Cardiac muscle cell (in vitro differentiated cells and primary cell): Measurements from ENCODE around the gene BBX. TPM values are rescaled to one million over a fixed set of nuclear protein-coding genes. Genes with fewer than 3 reads are reported as not detected.

Experiments used
- DNase-seq, 2 donors: peaks; one replicate each; pipeline versions ENCODE4 v3.0.0 to v3.0.0-alpha.2; 2010 to 2017; ENCODE audit warnings: low read depth in 1 of 2, low spot score in 1 of 2
- H3K27ac ChIP-seq: fragments of 200-600 bp; sonication (generic); 2 replicates; pipeline ENCODE4 v1.5.1; 2016
- H3K27me3 ChIP-seq: fragments of 200-600 bp; sonication (generic); 2 replicates; pipeline ENCODE4 v1.6.0; 2016; ENCODE audit warnings: control low read depth
- H3K36me3 ChIP-seq: fragments of 200-600 bp; sonication (generic); 2 replicates; pipeline ENCODE4 v1.5.1; 2016; ENCODE audit warnings: control low read depth
- H3K4me1 ChIP-seq: fragments of 200-600 bp; sonication (generic); 2 replicates; pipeline ENCODE4 v1.8.1; 2017; ENCODE audit warnings: low read depth, mild to moderate bottlenecking, mixed run types
- H3K4me3 ChIP-seq: fragments of 200-600 bp; sonication (generic); 2 replicates; pipeline ENCODE4 v1.5.1; 2016; ENCODE audit warnings: mild to moderate bottlenecking
- H3K9me3 ChIP-seq: fragments of 200-600 bp; sonication (generic); 2 replicates; pipeline ENCODE4 v1.5.1; 2017; ENCODE audit warnings: low read depth, mild to moderate bottlenecking, control low read depth
- CTCF ChIP-seq: IDR thresholded peaks from 2 replicates; pipeline ENCODE4 v1.5.1; 2012; ENCODE audit warnings: low read depth, mild to moderate bottlenecking, low read length
- polyA plus RNA-seq: library from polyadenylated mRNA; unstranded; fragments of >200 nt; fragmentation: Nextera tagmentation; extraction: Ambion mirVana; gene quantifications from 2 replicates; pipeline ENCODE4 v1.2.1, GENCODE V29; 2016
- total RNA-seq: library from RNA; depleted of rRNA; stranded (reverse); fragments of >200 nt; gene quantifications from 2 replicates; pipeline ENCODE4 v1.2.3, GENCODE V29; 2016

The BBX gene
- total and polyA plus RNA-seq, 2 experiments from 2014 or later = 77.5 to 96.2 TPM

DNA sequence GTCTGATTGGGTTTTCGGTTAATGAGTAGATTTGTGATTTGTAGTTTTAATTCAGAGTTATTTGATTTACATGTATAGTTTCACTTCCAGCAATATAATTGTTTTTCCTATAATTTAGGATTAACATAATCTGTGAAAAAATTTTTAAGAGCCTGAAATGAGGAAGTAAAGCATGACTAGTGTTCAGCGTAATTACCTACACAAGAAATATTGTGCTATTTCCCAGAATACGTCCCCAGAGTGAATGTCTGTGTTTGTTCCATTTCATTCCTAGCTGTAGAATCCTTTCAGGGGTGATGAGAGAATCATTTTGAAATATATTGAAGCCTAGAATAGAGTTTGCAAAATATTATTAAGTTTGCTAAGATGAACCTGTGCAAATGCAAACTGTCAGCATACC, 247.1 kb downstream of the BBX start:
- TF ChIP-seq CTCF = no peak
- peaks cover 9% of the 10 kb centered on the region for H3K36me3 ChIP-seq
- H3K9me3 ChIP-seq = no peaks in the 10 kb centered on the region

DNA sequence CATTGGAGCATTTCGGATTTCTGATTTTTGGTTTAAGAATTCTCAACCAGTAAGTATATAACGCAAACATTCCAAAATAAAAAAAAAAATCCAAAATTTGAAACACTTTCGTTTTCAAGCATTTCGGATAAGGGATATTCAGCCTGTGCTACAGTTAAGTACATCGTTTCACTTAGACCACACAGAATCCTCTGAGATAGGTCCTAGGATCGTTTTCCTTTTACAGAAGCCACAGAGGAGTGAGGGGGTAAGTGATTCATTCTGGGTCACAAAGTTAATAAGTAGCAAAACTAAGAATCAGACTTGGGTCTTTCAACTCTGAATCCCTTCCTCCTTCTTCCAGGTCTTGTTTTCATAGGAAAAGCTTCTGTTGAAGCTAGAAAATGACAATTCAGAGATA, 249.3 kb downstream of the BBX start:
- Histone ChIP-seq H3K4me3 (no peak overlapping the region), H3K27ac (no peak overlapping the region), H3K36me3 (peaks cover 16% of the 10 kb centered on the region), H3K4me1 (no peaks in the 10 kb centered on the region), H3K9me3 (no peaks in the 10 kb centered on the region), H3K27me3 (no peaks in the 10 kb centered on the region)
- TF ChIP-seq CTCF = no peak
- DNase-seq = no peak

More for the DNA sequence above, 247.1 kb downstream of the BBX start:
- Histone ChIP-seq H3K4me1 (no peaks in the 10 kb centered on the region), H3K4me3 (no peak overlapping the region), H3K27ac (no peak overlapping the region), H3K27me3 (no peaks in the 10 kb centered on the region)
- DNase-seq = no peak

DNA sequence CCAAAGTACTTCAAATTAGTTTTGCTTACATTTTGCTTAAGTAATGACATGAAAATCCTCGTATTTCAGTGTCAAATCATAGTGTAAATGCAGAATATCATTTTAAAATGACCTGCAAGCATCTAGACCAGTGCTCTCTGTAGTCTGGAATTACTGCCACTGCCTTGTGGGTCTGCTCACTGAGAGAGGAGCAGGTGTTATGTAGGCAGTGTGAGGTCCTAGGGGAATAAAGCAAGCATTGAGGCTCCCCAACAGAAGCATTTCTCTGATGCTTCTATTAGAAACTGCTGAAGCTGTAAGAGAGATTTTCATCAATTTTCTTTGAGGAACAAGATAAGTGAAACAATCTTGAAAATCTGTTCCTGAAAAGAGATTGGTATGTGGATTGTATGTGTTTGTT, 253.2 kb downstream of the BBX start:
- no peak overlapping the region for H3K4me3 ChIP-seq
- no peaks in the 10 kb centered on the region for H3K4me1 ChIP-seq
- TF ChIP-seq CTCF = no peak
- no peak overlapping the region for H3K27ac ChIP-seq
- no peaks in the 10 kb centered on the region for H3K9me3 ChIP-seq
- peaks cover 25% of the 10 kb centered on the region for H3K36me3 ChIP-seq
- no peaks in the 10 kb centered on the region for H3K27me3 ChIP-seq
- DNase-seq = no peak

DNA sequence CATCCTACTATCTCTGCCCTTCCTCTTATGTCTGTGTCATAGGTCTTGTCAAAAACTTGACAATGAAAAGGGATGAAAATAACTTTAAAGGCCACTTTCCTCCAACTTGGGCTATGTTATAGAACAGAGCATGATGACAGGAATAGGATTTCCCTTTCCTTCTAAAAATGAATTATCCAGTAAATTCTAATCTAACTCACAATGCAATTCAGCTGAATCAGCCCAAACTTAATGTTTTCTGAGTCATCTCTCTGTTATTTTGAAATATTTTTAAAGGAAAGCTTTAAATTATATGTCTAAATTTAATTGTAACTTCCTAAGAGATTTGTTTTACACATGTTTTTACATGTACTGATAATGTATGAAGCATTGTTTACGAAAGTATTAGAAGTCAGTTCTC, 258.5 kb downstream of the BBX start:
- H3K27ac ChIP-seq = no peak overlapping the region
- H3K27me3 ChIP-seq = no peaks in the 10 kb centered on the region
- no peaks in the 10 kb centered on the region for H3K4me1 ChIP-seq
- no peak overlapping the region for H3K4me3 ChIP-seq
- peaks cover 20% of the 10 kb centered on the region for H3K36me3 ChIP-seq
- no peaks in the 10 kb centered on the region for H3K9me3 ChIP-seq
- no peak for TF ChIP-seq CTCF
- no peak for DNase-seq

- Histone ChIP-seq H3K9me3 (no peaks in the 10 kb centered on the region), H3K36me3 (peaks cover 24% of the 10 kb centered on the region), H3K4me3 (no peak overlapping the region), H3K27ac (no peak overlapping the region), H3K27me3 (no peaks in the 10 kb centered on the region), H3K4me1 (no peaks in the 10 kb centered on the region)
- TF ChIP-seq CTCF = no peak
- no peak for DNase-seq
These were observed 259.3 kb downstream of the BBX start for GRCh38 chr3:107782054-107782453.

GRCh38 chr3:107790612-107791011, 267.9 kb downstream of the BBX start:
- TF ChIP-seq CTCF = no peak

More at GRCh38 chr3:107790612-107791011, 267.9 kb downstream of the BBX start:
- Histone ChIP-seq H3K4me1 (no peaks in the 10 kb centered on the region), H3K9me3 (no peaks in the 10 kb centered on the region), H3K27me3 (no peaks in the 10 kb centered on the region), H3K36me3 (peaks cover 31% of the 10 kb centered on the region), H3K4me3 (no peak overlapping the region), H3K27ac (no peak overlapping the region)
- DNase-seq = no peak
